ENCODE data around the gene NDFIP2.

- TF ChIP-seq, protein P1, sequence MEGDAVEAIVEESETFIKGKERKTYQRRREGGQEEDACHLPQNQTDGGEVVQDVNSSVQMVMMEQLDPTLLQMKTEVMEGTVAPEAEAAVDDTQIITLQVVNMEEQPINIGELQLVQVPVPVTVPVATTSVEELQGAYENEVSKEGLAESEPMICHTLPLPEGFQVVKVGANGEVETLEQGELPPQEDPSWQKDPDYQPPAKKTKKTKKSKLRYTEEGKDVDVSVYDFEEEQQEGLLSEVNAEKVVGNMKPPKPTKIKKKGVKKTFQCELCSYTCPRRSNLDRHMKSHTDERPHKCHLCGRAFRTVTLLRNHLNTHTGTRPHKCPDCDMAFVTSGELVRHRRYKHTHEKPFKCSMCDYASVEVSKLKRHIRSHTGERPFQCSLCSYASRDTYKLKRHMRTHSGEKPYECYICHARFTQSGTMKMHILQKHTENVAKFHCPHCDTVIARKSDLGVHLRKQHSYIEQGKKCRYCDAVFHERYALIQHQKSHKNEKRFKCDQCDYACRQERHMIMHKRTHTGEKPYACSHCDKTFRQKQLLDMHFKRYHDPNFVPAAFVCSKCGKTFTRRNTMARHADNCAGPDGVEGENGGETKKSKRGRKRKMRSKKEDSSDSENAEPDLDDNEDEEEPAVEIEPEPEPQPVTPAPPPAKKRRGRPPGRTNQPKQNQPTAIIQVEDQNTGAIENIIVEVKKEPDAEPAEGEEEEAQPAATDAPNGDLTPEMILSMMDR (IDR thresholded peaks at IDR 0.05; ENCODE audit: low read depth, low read length) = no peak
- no peak for TF ChIP-seq POLR2A (IDR thresholded peaks at IDR 0.05; ENCODE audit: extremely low read depth, insufficient read length)
Observed at GRCh38 chr13:79548902-79549301, 67.9 kb downstream of the NDFIP2 start.
